Neuron (in vitro differentiated cells): Measurements from ENCODE around the gene LYST.
"Not testable (repeated sequence)": the region's sequence is repeated elsewhere in the genome, so short reads cannot be mapped to it uniquely, and the experiment has no call there.

Experiments
- H2AFZ ChIP-seq: one replicate; pipeline ENCODE4 v1.6.1; 2013; ENCODE audit warnings: low read depth, mild to moderate bottlenecking, inconsistent platforms, low read length, moderate library complexity
- H3K27me3 ChIP-seq: one replicate; pipeline ENCODE4 v1.6.1; 2013; ENCODE audit warnings: low read length; ENCODE audit not compliant: insufficient read depth
- H3K36me3 ChIP-seq: one replicate; pipeline ENCODE4 v1.6.1; 2013; ENCODE audit warnings: low read length; ENCODE audit not compliant: insufficient read depth
- H3K4me1 ChIP-seq: one replicate; pipeline ENCODE4 v1.6.1; 2013; ENCODE audit warnings: low read length; ENCODE audit not compliant: insufficient read depth
- H3K4me3 ChIP-seq: 2 replicates; pipeline ENCODE4 v1.5.1; 2013; ENCODE audit warnings: mild to moderate bottlenecking, low read length, moderate library complexity
- H3K9me3 ChIP-seq: one replicate; pipeline ENCODE4 v1.6.1; 2013; ENCODE audit warnings: low read length

Gene LYST

DNA sequence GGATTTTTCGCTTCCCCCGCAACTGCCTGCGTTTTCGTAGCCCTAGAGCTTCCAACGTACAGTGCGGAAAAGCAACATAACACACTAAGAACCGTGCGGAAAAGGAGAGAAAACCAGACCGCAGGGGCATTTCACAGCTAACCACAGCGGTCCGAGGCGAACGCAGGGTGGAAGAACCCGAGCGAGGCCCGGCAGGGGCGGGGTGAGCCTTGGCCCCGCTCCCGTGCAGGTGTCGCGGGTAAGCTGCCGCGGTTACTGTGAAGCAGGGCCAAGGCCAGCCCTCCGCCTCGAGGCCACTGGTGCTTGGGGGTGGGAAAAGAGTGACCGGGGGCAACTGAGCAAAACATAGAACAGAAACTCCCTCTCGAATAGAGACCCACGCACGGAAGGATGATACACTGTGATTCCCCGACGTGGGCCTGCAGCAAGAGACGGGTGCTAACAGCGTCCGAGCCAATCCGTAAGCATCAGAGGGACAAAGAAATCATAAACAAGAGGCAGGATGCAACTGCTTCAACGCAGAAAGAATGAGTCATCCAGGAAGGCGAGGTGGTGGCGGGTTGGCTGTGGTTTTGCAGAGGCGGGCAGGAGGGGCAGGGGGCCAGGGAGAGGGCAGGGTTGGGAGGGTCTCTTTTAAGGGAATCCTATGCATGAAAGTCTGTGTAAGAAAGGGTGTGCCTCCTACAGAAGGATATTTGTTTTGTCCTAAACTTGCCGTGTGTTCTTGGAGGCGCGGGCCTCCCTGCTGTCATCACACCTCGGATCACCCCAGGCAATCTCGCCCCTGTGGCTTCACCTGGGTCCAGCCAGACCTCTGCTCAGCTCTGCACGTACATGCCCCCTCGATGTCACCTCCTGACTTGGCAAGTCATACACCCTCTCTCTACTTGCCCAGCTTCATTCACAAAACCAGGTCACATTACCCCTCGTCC, 224.4 kb downstream of the LYST start:
- no peak overlapping the region for H3K4me3 ChIP-seq
- H2AFZ ChIP-seq: no peak overlapping the region
- peaks cover 17% of the 10 kb centered on the region for H3K9me3 ChIP-seq

DNA sequence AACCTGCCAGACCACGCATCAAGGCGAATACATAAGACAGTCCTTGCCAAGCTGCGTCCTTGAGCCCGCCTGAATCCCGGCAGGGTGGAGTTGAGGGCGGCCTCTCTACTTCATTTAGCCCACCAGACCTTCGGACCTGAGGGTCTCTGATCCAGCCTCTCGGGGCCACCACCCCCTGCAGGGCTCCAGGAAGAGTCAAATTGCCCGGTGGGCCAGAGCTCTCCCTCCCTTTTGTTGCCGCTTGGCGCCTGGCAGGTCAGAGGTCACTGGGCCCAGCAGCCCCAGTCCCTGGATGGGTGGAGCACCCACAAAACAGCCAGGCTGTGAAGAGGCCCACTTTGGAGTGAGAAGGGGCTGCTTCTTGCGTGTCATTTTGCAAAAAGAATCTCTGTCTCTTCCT, 226.1 kb downstream of the LYST start:
- no peaks in the 10 kb centered on the region for H3K4me1 ChIP-seq
- peaks cover 23% of the 10 kb centered on the region for H3K9me3 ChIP-seq
- H3K36me3 ChIP-seq: peaks cover 2% of the 10 kb centered on the region
- H3K4me3 ChIP-seq: no peak overlapping the region
- H2AFZ ChIP-seq: no peak overlapping the region
- no peaks in the 10 kb centered on the region for H3K27me3 ChIP-seq

More for the DNA sequence above, 224.4 kb downstream of the LYST start:
- Histone ChIP-seq H3K36me3 (peaks cover 2% of the 10 kb centered on the region), H3K27me3 (no peaks in the 10 kb centered on the region), H3K4me1 (no peaks in the 10 kb centered on the region)

DNA sequence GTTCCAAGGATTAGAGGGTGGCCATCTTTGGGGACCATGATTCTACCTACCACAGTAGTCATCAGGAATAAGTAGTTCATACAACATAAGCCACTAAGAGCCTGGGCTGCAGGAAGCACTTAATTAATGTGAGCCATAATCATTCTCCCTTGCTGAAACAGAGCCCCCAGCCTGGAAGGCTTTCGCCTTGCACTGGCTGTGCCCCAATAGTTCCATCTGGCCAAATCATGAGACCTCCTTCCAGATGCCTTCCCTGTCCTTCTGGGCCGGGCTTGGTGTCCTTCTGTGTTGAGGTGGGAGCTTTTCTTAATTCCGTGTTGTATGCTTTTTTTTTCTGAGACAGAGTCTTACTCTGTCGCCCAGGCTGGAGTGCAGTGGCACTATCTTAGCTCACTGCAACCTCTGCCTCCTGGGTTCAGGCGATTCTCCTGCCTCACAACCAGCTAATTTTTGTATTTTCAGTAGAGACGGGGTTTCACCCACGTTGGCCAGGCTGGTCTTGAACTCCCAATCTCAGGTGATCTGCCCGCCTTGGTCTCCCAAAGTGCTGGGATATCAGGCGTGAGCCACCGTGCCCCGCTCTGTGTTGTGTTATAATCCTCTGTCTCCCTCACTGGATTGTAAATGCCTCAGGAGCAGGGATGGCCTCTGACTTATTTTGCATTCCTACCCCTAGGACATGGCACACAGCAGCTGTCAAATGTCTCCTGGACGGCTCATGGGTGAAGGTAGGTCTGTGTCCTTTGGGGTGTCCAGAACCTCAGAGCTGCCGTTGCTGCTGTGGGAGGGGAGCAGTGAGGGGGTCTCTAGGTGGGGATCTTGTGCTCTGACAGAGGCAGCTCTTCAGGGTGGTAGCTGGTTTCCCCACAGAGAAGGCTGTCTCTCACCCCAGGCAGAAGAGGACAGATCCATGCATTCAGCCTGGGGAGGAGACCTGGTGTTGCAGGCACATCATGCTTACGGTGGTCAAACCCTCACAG, 227.2 kb downstream of the LYST start:
- Histone ChIP-seq H3K36me3 (peaks cover 2% of the 10 kb centered on the region), H2AFZ (no peak overlapping the region), H3K9me3 (peaks cover 23% of the 10 kb centered on the region), H3K27me3 (no peaks in the 10 kb centered on the region), H3K4me3 (no peak overlapping the region), H3K4me1 (no peaks in the 10 kb centered on the region)

DNA sequence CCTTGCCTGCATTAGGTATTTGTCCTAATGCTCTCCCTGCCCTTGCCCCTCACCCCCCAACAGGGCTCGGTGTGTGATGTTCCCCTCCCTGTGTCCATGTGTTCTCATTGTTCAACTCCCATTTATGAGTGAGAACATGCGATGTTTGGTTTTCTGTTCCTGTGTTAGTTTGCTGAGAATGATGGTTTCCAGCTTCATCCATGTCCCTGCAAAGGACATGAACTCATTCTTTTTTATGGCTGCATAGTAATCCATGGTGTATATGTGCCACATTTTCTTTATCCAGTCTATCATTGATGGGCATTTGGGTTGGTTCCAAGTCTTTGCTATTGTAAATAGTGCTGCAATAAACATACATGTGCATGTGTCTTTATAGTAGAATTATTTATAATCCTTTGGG, 228.1 kb downstream of the LYST start:
- H3K4me3 ChIP-seq: not testable (repeated sequence)

DNA sequence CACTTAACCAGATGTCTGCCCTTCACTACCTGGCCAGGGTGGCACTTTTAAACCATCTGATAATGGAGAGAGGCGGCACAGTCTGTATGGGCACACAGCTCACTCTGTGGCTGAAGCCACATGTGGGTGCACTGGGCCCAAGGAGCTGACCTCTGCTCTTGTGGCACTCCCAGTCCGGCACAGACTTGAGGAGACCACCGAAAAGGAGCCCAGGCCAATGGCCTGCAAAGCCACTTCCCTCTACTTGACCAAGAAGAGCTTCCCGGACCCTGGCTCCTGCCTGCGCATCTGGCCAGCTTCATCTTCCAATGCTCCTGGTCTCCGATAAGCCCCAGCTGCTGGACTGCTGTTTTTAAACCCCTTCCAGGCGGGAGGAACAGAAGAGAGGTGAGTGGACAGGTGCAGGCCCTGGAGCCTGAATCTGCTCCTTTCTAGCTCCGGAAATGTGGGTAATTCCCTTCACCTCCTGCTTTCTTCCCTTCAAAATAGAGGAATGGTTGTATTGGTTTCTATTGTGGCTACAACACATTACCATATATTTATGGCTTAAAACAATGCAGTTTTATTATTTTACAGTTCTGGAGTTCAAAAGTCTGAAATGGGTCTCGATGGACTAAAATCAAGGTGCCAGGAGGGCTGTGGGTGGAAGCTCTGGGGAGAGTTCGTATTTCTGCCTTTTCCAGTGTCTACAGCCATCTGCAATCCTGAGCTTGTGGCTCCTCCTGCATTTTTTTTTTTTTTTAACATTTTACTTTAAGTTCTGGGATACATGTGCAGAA, 228.8 kb downstream of the LYST start:
- Histone ChIP-seq H2AFZ (no peak overlapping the region), H3K4me3 (no peak overlapping the region), H3K36me3 (peaks cover 2% of the 10 kb centered on the region), H3K9me3 (peaks cover 22% of the 10 kb centered on the region), H3K4me1 (peaks cover 5% of the 10 kb centered on the region), H3K27me3 (no peaks in the 10 kb centered on the region)

More for the DNA sequence above, 228.1 kb downstream of the LYST start:
- not testable (repeated sequence) for H3K4me1 ChIP-seq, H3K27me3 ChIP-seq, H3K36me3 ChIP-seq, H2AFZ ChIP-seq
- peaks cover 23% of the 10 kb centered on the region for H3K9me3 ChIP-seq

DNA sequence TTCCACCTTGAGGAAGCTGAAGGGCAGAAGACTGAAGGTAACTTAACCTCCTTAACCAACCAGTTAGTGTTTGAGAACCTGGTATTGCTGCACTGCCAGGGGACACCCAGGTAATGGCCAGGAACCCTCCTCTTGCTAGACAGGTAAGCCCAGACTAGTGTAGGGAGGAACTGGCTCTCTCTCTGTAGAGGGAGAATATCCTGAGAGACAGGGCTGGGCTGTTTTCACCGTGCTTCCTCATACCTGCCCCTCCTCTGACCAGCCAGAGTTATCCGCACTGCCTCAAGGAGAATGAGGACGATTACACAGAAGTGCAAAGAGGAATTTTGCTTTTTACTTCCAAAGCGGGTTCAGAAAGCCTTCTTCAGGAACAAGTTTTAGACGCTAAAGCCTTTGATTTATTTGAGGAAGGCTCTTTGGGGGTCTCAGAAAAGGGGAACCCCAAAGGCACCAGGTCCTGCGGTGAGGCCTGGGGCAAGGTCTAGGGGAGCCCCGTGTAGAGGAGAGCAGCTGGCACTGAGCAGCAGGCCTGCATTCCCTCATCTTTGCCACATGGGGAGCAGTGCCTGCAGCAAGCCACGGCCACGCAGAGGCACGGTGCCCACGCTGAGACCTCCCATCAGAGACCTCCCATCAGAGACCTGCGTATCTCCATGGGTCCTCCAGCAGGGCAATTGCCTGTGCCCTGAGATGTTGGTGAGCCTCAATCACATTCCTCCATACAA, 230.6 kb downstream of the LYST start:
- peaks cover 15% of the 10 kb centered on the region for H3K9me3 ChIP-seq
- H2AFZ ChIP-seq: no peak overlapping the region
- no peaks in the 10 kb centered on the region for H3K27me3 ChIP-seq
- H3K36me3 ChIP-seq: peaks cover 2% of the 10 kb centered on the region
- no peak overlapping the region for H3K4me3 ChIP-seq
- peaks cover 15% of the 10 kb centered on the region for H3K4me1 ChIP-seq

DNA sequence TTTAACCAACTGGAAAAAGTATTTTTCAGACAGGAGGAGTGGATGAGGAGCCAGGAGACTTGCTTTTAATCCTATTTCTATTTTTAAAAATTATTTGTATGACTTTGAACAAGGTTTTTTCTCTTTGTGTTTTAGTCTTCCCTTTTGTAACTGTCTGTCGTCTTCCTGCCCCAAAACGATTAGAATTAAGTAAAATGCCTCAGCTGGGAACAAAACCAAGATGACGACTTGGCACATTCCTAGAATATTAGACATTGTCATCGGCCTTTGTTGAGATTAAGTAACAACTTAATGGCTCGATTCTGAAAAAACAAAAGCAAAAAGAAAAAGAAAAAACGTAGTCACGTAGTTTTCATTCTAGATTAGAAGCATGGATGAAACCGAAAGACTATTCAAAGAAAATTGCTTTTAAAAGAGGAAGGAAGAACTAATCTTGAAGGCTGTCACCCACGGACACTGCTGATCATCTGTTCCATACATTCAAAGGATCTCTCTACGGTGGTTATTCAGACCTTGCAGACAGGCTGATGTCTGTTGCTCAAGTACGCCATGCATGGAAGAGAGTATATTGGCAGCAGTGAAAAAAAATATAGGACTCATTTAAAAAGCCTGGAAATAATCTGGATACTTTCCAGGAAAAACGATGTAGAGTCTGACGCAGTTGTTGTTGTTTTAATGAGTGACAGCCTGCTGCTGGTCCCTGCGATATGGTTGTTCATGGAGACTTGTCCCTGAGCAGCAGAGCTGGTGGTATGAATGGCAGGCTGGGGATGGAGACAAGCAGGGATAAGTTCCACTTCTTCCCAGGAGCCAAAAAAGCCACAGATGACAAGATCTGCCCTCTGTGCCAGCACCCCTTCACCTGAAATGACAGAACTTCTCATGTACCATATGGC, 234.0 kb downstream of the LYST start:
- H3K4me1 ChIP-seq: peaks cover 15% of the 10 kb centered on the region
- H2AFZ ChIP-seq: no peak overlapping the region
- H3K9me3 ChIP-seq: peaks cover 7% of the 10 kb centered on the region
- peaks cover 2% of the 10 kb centered on the region for H3K36me3 ChIP-seq
- no peak overlapping the region for H3K4me3 ChIP-seq
- no peaks in the 10 kb centered on the region for H3K27me3 ChIP-seq

DNA sequence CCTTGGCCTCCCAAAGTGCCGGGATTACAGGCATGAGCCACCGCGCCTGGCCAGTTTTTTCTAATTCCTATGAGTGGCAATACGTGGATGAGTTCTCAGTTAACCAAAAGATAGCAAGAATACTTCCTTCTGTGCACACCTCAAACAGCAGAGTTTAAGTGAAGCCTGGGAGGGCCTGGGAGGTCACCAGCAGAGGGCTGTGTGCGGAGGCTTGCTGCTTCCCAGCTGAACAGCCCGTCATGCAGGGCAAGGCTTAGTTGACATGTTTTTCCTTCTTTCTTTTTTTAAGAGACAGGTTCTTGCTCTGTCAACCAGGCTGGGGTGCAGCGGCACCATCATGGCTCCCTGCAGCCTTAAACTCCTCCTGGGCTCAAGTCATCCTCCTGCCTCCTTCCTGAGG, 234.9 kb downstream of the LYST start:
- Histone ChIP-seq H2AFZ (no peak overlapping the region), H3K36me3 (no peaks in the 10 kb centered on the region), H3K4me3 (no peak overlapping the region), H3K27me3 (no peaks in the 10 kb centered on the region), H3K9me3 (peaks cover 5% of the 10 kb centered on the region), H3K4me1 (peaks cover 15% of the 10 kb centered on the region)

DNA sequence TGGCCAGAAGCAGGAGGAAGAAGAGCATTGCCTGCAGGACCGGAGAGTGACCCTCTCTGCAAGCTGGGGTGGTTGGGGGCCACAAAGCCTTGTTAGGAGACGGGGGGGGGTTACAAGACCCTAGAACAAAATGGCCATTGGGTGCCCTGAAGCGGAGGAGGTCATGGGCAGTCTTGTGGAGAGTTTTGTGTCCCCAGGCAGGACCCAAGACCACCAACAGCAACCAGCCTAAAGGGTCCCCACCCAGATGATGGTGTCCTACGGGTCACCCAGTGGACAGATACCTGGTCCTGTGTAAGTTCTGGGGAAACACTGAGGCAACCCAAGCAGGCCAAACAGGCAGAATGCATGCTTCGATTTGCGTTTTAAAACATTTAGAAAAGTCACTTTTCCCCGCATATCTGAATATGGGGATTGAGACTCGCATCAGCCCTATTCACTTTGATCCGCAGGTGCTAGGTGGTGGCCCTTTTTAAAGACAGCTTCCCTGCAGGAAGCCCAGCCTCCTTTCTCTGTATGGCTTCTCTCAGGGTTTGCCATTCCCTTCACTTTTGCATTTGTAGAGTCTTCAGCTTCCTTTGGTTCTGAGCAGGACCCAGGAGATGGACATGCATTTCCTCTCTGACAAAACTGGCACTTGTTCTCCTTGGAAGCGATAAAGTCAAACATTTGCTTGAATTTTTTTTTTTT, 238.2 kb downstream of the LYST start:
- H3K4me3 ChIP-seq: no peak overlapping the region
- no peaks in the 10 kb centered on the region for H3K36me3 ChIP-seq
- peaks cover 18% of the 10 kb centered on the region for H3K4me1 ChIP-seq
- H3K27me3 ChIP-seq: no peaks in the 10 kb centered on the region
- H3K9me3 ChIP-seq: no peaks in the 10 kb centered on the region
- no peak overlapping the region for H2AFZ ChIP-seq

DNA sequence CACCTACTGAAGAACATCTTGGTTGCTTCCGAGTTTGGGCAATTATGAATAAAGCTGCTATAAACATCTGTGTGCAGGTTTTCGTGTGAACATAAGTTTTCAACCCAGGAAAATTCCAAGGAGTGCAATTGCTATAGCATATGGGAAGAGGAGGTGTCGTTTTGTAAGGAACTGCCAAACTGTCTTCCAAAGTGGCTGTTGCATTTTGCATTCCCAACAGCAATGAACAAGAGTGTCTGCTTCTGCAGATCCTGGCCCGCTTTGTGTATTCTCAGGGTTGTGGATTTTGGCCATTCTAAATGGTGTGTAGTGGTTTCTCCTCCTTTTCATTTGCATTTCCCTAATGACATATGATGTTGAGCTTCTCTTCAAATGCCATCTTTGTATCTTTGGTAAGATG, 240.9 kb downstream of the LYST start:
- Histone ChIP-seq H2AFZ (no peak overlapping the region), H3K27me3 (no peaks in the 10 kb centered on the region), H3K9me3 (no peaks in the 10 kb centered on the region), H3K36me3 (no peaks in the 10 kb centered on the region), H3K4me1 (peaks cover 5% of the 10 kb centered on the region), H3K4me3 (no peak overlapping the region)

DNA sequence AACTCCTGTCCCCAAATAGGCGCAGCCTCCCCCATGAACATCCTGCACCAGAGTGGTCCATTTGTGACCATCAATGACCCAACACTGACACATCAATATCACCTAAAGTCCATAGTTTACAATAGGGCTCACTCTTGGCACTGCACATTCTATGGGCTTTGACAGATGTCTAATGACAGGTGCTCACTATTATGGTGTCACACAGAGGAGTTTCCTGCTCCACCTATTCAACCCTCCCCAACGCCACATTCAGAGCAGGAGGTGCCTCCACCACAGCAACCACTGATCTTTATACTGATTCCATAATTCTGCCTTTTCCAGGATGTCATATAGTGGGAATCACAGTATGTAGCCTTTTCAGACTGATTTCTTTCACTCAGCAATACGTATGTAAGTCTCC, 241.4 kb downstream of the LYST start:
- H2AFZ ChIP-seq: no peak overlapping the region
- no peaks in the 10 kb centered on the region for H3K36me3 ChIP-seq
- H3K4me3 ChIP-seq: no peak overlapping the region
- no peaks in the 10 kb centered on the region for H3K9me3 ChIP-seq
- H3K4me1 ChIP-seq: peaks cover 5% of the 10 kb centered on the region
- no peaks in the 10 kb centered on the region for H3K27me3 ChIP-seq
